T-helper 9 cell (primary cell): ENCODE results near the gene MOB3B.
"Not testable (repeated sequence)": the region's sequence is repeated elsewhere in the genome, so short reads cannot be mapped to it uniquely, and the experiment has no call there.

Experiments used
- DNase-seq: peaks from one replicate; pipeline ENCODE4 v3.0.0-alpha.2; 2020

Gene MOB3B

GRCh38 chr9:27514551-27514950 is 15.1 kb downstream of the MOB3B start:
- DNase-seq, result no peak

GRCh38 chr9:27511771-27512170 is 17.8 kb downstream of the MOB3B start:
- DNase-seq, result no peak

- no peak for DNase-seq
These were observed 18.8 kb downstream of the MOB3B start for GRCh38 chr9:27510780-27511179.

GRCh38 chr9:27506981-27507380 is 22.6 kb downstream of the MOB3B start:
- DNase-seq, result no peak

- DNase-seq, result no peak
These were observed 23.9 kb downstream of the MOB3B start for GRCh38 chr9:27505744-27506161.

GRCh38 chr9:27504259-27504658 is 25.4 kb downstream of the MOB3B start:
- no peak for DNase-seq

- DNase-seq, result no peak
These were observed 26.0 kb downstream of the MOB3B start for GRCh38 chr9:27503623-27504022.

GRCh38 chr9:27500902-27501301 is 28.7 kb downstream of the MOB3B start:
- not testable (repeated sequence) for DNase-seq

- DNase-seq, result no peak
These were observed 30.2 kb downstream of the MOB3B start for GRCh38 chr9:27499451-27499850.

- no peak for DNase-seq
These were observed 31.7 kb downstream of the MOB3B start for GRCh38 chr9:27497883-27498417.

GRCh38 chr9:27496135-27496504 is 33.5 kb downstream of the MOB3B start:
- DNase-seq, result no peak

GRCh38 chr9:27495480-27496134 is 34.0 kb downstream of the MOB3B start:
- DNase-seq, result no peak

- no peak for DNase-seq
These were observed 38.5 kb downstream of the MOB3B start for GRCh38 chr9:27491154-27491553.

- DNase-seq, result no peak
These were observed 40.3 kb downstream of the MOB3B start for GRCh38 chr9:27489087-27489876.

- DNase-seq, result no peak
These were observed 41.7 kb downstream of the MOB3B start for GRCh38 chr9:27487927-27488326.

GRCh38 chr9:27487128-27487640 is 42.4 kb downstream of the MOB3B start:
- DNase-seq, result no peak

- DNase-seq, result no peak
These were observed 44.5 kb downstream of the MOB3B start for GRCh38 chr9:27485158-27485557.

GRCh38 chr9:27483576-27483975 is 46.0 kb downstream of the MOB3B start:
- DNase-seq, result no peak

- DNase-seq, result no peak
These were observed 46.9 kb downstream of the MOB3B start for GRCh38 chr9:27482709-27483108.

GRCh38 chr9:27478322-27478721 is 51.3 kb downstream of the MOB3B start:
- DNase-seq, result no peak

- no peak for DNase-seq
These were observed 52.6 kb downstream of the MOB3B start for GRCh38 chr9:27476870-27477515.

- no peak for DNase-seq
These were observed 54.5 kb downstream of the MOB3B start for GRCh38 chr9:27475057-27475595.

- DNase-seq, result no peak
These were observed 55.3 kb downstream of the MOB3B start for GRCh38 chr9:27474305-27474704.
